ENCODE measurements around the gene HOXA7.

The HOXA7 gene

DNA sequence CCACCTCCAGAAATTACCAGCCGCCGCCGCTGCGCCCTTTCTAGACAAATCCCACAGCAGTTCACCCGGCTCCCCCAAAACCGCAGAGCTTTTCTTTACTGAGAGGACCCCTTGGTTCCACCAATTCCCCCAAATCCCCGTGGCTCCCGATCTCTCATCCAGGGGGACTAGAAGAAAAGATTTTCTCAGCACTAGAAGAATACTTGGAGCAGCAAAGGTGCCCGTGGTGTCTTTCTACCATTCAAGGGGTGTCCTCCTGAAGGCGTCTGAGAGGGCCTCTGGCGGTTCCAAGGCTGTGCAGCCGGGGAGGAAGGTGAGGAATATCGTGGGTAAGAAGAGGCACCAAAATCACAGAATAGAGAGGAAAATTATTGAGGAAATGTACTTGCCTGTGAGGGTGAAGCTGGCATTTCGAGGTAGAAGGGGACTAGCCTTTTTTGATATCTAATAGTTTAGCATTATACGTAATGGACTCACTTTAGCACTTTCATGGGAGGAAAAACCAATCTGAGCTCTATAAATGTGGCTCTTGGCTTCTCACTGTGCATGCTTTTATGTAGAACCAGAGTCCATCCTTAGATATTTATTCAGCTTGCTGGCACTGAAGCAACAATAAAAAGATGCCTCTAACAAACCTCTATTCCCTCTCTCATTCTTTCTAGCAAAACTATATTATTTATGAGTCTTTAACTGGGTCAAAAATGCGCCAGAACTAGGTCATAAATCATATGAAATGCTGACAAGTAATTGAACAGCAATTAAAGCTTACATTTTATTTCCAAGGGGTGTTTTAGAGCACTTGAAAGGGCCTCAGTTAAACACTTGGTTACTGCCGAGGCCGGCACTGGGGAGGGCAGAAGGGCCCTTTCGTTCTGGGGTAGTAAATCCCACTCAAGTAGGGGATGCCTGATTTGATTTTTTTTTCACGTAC is 40.2 kb downstream of the HOXA7 start:
- no peak for DNase-seq

DNA sequence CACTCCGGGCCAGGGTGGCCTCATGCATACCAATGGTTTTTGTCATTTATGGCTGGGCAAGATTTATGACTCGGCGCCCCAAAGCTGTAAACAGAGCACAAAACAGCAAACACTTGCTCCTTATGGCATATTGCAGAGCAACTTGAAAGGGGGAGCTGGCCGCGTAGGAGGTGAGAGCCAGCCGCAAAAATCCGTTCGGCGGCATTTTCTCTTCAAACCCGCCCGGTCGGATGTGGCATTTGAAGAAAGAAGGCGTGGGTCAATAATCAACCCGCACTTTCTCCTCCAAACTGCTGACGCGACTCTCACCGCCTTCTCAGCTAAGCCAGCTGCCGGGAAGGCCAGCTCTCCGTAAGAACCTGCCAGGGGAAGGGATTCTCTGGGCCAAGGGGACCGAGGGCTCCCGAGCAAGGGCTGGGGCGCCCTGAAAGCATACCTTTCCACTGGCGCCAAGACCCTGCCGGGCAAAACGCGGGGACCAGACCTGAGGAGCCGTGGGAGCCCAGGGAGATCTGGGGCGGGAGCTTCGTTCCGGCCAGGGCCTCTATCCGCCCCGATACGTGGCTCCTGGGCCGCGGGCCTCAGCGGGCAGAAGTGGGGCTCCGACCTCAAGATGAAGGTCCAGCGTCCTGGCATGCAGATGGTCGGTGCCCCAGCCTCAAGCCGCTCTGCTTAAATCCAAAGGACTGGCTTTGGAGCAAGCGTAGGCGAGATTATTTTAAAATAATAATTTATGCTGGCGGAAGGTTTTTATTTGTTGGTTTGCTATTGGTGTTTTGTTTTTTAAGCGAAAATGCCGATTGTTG is 41.1 kb downstream of the HOXA7 start:
- DNase-seq: no peak

DNA sequence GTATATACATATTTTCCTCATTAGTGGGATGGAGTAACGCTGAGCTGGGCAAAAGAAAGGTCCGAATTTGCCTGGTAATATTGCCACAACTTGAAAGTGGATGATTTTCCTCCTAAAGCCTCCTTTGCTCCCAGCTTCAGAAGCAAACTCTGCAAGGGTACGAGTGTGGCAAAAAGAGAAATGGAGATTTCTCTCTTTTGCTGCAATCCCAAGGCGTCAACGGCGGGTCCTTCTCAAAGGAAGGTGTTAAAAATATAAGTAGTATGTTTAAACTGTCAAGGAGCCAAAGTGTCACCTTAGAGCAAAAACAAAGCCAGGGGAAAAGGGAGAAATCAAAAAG is 41.6 kb downstream of the HOXA7 start:
- DNase-seq: no peak

DNA sequence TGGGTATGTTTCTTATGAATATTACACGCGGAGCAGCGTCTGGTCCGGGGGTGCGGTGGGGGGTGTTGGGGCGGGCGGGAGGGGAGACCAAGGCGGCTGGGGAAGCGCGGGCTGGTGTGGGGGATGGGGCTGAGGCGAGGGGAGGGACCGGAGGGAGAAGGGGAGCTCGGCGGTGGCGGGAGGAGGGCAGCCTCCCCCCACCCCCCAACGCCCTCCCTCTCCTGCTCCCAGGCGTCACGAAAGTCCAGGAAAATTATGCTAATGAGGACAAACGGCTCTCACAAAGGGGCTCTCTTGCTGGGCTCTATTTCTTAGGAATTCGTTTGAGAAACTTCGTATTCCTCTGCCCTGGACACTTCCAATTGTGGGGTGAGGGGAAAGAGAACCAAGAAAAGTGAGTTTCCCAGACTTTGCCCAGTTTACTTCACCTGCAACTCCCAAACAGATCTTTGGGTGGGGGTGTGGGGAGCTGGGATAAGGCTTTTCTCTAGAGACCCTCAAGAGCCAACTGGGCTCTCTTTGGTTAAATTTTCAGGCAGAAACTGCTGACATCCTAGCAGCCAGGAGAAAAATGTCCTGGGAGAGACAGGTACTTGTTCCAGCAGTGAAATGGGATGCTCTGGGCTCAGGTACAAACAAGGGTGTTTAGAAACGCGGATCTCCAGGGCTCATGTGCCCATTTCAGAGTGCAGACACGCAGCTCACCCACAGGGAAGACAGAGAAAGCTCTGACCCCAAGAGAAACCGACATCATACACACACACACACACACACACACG is 42.3 kb downstream of the HOXA7 start:
- DNase-seq: no peak

DNA sequence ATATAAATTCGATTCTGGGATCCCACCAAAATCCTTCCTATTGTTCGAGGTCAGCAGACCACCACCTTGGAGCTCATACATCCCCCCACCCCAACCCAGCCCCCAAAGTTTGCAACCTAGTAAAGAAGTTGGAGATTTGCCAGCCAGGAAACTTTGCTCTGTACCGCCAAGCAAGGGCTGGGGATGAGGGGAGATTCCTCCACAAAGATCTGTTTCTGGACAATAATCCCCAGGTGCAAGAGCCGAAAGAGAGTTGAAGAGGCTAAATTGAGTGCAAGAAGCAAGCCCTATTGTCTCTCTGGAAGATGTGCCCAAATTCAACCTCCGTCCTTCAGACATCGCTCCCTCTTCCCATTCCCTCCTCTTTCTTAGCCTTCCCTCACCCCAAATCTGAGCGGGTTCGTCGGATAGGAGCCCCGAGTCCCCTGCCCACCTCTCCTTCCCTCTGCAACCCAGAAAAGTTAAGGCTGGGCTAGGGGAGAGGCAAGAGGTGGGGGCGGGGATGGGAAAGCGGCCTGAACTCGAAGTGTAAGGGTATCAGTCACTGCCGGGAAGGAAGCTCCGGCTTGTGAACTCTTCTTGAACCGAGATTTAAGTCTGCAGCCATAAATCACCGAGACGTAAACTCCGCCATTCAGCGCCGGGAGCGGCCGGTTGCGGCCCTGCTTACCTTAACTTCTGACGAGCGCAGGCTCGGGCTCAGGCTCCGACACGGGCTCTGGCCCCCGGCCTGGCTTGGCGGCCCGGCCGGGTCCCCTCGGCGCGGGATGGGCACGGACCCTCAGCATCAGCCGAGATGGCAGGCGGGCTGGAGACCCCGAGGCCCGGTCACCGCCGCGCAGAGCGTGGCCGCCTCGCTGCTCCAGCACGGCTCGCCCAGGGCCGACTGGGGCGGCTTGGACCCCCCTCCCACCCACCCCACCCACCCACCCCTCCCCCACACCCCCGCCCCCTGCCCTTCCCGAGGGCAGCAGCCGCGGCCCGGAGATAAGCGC is 43.2 kb downstream of the HOXA7 start:
- no peak for DNase-seq

DNA sequence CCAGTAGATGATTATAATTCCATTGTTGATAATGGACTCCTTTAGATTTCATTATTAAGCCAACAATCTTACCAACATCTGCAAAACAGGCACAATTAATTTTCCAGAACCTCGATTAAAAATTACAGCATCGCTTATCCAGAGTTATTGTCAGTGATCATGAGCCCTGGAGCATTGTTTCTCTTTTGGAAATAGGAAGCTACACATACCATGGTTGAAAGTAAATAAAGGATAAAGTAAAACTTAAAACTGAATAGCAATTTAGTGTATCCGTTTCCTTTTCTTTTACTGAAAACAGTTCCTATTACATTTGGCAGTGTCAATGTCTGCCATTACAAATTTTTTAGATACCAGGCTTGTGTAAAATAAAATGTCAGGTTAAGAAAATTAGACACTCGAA is 44.1 kb downstream of the HOXA7 start:
- DNase-seq: no peak

DNA sequence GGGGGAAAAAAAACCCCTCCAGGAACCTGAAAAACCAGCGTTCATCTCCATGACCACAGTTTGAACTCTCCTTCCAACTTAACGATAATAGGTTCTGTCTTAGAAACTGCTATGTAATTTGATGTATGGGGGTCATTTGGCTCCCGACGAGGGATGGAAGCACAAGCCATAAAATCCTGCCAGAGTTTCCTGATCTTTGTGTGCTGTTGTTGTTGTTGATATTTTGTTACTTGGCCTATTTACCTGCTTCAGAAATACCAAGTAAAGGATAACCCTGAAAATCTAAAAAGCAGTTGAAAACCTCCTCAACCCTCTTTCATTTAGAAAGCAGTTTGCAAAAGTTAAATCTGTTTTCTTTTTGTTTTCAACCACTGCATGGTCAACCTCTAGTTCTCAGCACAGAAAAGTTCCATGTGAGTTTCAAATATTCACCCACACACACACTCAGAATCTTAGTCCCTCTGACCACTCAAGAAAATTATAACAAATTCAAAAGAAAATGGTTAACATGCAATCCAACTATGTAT is 44.7 kb downstream of the HOXA7 start:
- no peak for DNase-seq

DNA sequence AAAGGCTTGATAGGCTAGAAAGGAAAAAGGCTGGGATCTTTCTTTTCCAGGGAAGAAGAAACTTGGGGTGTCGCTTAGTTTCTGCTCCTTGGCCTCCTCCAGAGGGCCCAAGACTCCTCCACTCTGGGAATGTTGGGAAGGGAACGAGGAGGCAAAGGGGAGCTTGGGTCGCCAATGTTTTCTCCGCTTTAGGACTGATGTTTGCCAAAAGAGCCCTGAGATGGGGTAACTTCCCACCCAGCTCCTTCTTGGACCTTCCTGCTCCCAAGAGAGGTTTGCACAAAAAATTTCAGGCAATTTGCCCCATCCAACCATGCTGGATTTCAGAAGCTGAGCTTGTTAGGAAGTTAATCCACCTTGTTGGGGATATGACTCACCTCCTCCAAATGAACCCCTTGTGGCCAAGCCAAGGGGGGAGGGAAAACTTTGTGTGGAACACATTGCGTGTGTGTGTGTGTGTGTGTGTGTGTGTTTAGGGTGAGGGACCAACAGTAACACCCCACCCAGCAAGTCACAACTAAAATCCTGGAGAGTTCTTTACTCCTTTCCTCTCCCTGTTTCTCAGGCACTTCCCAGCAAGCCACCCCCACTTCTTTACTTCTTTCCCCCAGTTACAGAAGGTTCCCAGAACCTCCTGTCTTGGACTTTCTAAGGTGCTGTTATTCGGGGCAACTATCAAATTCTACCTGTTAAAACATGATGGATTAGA is 45.3 kb downstream of the HOXA7 start:
- DNase-seq: no peak

DNA sequence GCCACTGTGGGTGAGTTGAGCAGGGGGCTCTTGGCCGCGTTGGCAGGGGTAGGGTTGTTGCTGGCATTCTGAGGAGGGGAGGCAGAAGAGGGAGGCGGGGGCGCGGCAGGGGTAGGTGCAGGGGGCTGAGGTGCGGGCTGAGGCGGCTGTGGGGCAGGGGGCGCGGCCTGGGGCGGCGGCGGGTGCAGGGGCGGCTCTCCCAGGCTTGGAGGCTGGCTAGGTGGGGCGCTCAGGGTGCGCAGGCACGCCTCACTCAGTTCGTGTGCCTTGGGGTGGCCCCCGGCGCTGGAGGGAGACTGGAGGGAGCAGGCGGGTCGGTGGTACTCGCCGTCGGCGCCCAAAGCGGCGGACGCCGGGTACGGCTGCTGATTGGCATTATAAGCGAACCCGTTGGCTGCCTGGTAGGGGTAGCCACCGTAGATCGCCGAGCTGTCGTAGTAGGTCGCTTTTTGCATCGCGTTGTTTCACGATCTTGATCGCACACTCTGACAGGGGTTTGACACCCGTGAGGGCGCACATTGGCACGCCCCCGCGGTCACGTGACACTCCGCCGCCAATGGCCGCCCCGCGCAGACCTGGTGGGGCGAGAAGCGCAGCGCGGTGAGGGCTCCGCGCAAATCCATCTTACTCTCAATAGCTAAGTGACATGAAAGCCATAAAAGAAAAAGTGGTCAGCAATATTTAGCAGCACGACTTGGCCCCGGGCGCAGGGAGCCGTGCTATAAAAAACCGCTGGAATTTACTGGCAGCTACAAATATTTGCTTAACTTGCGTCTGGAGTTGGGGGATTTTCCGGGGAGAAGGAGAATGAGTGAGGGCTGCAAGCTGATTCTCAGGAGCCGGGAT is 46.1 kb downstream of the HOXA7 start:
- DNase-seq: no peak

DNA sequence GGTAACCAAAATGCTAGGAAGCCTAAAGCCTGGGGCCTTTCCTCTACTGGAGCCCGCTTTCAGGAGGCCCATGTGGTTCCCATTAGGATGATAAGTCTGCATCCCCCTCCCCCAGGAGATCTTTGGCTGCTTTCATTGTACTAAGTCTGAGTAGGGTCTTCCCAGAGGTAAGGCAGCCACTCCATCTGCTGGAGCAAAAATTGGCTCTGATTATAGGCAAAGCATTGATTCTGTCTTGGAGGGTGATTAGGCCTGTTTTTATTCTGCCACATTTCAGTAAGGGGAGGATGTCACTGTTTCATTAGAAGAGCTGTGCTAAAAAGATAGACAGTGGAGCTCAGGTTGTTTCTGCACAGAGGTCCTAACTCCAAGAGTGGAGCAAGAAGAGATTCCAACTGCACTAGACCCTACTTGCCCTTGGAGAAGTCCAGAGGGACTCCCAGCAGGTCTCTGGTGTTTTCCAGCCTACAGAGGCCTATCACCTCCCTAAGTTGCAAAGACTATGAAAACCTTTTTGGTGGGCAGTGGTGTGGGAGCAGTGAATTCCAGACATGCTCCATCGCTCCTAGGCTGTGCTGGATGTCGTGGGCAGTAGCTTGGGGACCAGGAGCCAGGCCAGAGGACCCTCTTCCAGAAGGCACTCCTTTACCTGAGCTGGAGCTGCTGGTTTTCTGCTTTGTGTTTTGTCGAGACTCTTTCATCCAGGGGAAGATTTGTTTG is 46.8 kb downstream of the HOXA7 start:
- DNase-seq: no peak

DNA sequence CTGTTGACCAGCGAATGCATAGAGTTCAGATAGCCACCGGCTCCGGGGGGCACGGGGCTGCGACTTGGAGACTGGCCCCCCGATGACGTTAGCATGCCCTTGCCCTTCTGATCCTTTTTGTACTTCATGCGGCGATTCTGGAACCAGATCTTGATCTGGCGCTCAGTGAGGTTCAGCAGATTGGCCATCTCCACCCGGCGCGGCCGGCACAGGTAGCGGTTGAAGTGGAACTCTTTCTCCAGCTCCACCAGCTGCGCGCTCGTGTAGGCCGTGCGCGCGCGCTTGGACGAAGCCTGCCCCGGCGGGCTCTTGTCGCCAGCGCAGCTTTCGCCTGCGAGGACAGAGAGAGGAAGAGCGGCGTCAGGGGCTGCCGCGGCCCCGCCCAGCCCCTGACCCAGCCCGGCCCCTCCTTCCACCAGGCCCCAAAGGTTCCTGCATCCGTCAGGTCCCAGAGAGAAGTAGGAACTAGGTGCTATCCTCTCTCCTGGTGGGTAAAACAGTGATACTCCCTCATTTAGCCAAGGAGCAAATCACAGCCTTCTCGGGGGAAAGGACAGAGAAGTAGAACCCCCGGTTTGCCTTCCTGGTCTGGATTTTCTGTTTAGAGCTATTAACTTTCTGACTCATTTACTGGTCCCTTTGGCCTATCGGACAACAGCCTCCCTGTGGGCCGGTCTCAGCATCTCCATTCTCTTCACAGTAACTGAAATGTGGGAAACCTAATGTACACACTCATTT is 47.9 kb downstream of the HOXA7 start:
- no peak for DNase-seq

DNA sequence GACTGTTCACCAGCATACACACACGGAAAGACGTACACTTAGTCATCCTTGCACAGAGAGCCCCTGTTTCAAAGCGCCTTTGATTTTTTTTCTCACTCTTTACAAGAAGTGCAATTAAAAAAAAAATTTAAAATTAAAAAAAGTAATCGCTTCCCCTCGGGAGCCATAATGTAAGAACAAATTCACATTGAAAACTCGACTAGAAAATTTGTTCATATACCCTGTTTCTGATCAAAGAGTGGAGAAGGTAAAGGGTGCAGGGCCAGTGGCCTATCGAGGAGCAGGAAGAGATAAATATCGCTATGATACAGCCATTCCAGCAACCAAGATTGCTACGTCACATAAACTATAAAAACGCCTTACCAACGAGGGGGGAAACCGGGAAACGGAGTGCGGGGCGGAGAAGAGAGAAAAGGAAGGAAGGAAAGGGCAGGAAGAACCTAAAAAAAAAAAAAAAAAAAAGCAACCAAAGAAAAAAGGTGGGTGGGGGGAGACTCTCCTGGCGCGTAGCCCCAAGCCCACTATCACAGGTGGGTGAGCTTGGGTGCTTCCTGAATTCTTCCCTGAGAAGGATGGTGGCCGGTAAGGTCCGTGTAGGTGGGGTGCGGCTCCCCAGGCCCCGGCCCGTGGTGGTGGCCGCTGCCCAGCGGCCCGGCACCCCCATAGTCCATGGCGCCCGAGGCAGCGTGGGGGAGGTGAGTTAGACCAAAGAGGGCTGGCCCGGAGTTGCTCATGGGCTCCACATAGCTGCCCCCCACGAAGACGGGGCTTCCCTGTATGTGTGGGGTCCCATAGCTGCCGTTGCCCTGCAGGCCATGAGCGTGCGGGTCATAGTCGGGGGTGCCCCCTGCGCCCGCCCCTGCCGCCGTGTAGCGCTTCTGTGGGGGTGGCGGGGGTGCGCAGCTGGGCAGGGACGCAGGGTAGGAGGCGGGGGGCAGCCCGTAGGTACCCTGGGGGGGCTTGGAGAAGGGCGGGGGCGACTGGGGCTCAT is 48.8 kb downstream of the HOXA7 start:
- no peak for DNase-seq

DNA sequence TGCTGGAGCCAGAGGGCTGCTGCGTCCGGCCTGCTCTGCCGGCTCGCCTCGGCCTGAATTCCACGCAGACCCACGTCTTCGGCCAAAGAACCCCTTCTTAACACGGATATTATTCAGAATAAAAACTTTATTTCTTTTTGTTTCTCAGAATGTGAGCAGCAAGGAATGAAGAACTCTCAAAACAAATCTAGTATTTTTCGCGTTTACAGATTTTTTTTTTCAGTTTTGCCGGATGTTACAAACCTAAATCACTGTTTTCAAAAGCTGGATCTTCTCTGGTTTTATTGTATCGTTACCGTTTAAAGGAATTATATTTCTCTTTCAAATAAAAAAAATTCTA is 49.6 kb downstream of the HOXA7 start:
- DNase-seq: no peak

DNA sequence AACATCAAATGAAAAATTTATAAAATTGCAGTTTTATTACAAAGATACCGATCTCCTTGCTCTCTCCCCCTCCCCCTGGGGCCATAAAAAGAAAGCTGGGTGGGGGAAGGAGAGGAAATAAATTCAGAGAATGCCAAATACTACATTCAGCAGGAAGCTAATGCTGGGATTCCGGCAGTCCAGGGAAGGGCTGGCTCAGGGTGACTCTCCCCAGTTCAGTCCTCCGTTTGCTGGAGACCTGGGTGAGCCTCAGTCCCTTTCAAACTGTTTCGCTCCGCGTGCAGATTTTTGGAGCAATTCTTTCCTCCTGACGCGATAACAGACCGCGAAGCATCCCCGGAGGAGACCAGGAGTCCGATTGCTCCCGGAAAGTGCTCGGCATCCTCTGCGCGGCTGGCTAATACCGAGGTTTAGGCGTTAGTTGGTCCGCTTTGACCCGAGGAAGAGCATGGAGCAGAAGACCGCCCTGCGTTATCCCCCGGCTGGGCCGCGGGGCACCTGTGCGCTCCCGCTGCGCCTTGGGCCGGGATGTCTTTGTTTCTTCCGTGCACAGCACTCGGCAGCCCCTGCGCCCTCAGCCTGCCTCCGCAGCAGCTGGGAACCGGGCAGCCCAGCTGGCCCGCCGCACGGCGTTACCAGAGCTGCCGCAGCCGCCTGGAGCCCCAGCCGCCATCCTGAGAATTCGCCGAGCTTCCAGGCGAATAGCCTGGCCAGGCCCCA is 50.1 kb downstream of the HOXA7 start:
- DNase-seq: no peak

DNA sequence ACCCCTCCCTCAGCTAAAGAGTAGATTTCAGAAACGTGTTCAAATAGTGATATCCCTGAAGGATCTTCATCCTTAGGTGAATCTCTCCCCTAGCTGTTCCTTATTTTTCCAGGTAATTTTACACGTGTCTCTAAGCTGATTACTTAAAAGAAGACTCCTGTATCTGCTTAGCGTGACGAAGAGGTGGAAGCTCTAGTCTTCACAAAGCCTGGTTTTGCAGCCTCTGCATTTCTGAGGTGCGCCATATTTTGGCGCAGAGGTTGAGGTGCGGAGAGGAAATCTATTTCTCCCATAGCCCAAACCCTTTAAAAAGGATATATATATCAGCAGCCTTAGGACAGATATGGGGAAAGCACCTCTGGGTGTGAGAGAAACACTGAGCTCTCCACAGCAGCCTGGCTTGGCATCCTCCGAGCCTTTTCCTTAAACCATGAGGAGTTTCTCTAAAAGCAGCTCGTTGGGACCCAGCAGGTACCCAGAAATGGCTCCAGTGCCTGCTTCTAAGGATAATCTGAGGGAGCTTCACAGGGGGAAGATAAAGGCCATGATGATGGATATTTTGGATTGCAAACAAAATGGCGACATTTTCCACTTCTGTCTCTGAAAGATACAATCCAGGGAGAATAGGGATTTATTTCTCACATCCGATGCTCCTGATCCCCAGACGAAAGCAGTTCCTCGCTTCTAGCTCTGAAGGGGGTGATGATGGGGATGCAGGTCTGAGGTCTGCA is 51.0 kb downstream of the HOXA7 start:
- DNase-seq: no peak

Measured in GDM1 (cell line).